HL-60 (cell line): ENCODE measurements around the gene PRPSAP1.
A peak's percentile ranks its signal among the peaks of the same experiment; 100 is the strongest.

ENCODE experiments used
- DNase-seq, 2 experiments: peaks; one replicate each; pipeline ENCODE4 v3.0.0-alpha.2; 2010 to 2020; ENCODE audit warnings: low read depth in 1 of 2, low spot score in 1 of 2
- H3K27ac ChIP-seq: fragments of 250-450 bp; sonication (Bioruptor Pico); replicated peaks from 2 replicates; pipeline ENCODE4 v1.5.1; 2020; ENCODE audit warnings: mild to moderate bottlenecking, moderate library complexity
- H3K27me3 ChIP-seq: fragments of 250-450 bp; sonication (Bioruptor Pico); 2 replicates; pipeline ENCODE4 v1.5.1; 2021; ENCODE audit warnings: mild to moderate bottlenecking, moderate library complexity; ENCODE audit not compliant: insufficient read depth, poor library complexity, severe bottlenecking
- H3K4me3 ChIP-seq: replicated peaks from 2 replicates; pipeline ENCODE4 v1.5.1; 2011; ENCODE audit warnings: mild to moderate bottlenecking, control low read depth, low read length; ENCODE audit not compliant: insufficient read depth
- GABPA ChIP-seq: IDR thresholded peaks from 2 replicates; pipeline ENCODE4 v1.6.1; 2012; ENCODE audit warnings: low read depth
- POLR2AphosphoS5 ChIP-seq: IDR thresholded peaks from 2 replicates; pipeline ENCODE4 v1.6.1; 2012; ENCODE audit warnings: low read depth
- REST ChIP-seq: IDR thresholded peaks from 2 replicates; pipeline ENCODE4 v1.6.1; 2012; ENCODE audit warnings: low read depth; ENCODE audit not compliant: insufficient replicate concordance
- SPI1 ChIP-seq: IDR thresholded peaks from 2 replicates; pipeline ENCODE4 v1.6.1; 2012; ENCODE audit warnings: low read depth, mild to moderate bottlenecking, borderline replicate concordance
- TF ChIP-seq, protein P1 (sequence below): IDR thresholded peaks from one replicate; pipeline ENCODE4 v1.5.1; 2011; ENCODE audit warnings: low read length, control low read depth, inconsistent platforms; ENCODE audit not compliant: insufficient read depth

The PRPSAP1 gene

DNA sequence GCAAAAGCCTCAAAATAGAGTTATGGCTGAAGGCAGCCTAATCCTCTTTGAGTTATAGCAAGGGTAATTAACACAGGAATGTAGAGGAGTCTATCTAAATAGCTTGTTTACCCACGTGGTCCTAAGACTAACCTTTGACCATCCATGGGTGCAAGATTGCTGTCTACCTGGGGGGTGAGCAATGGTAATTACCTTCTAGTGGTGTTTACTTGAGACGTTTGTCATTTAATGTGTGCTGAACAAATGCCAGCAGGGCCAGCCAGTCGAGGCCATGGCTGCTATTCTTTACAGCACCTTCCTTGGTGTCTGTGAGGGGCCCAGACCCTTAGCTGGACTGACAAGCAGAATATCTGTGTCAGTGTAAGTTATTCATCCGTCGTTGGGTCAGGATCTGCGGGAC, 13.9 kb upstream of the PRPSAP1 start:
- Histone ChIP-seq H3K27ac (no peak overlapping the region), H3K27me3 (no peaks in the 10 kb centered on the region), H3K4me3 (no peak overlapping the region)
- DNase-seq = no peak
- TF ChIP-seq, protein P1, sequence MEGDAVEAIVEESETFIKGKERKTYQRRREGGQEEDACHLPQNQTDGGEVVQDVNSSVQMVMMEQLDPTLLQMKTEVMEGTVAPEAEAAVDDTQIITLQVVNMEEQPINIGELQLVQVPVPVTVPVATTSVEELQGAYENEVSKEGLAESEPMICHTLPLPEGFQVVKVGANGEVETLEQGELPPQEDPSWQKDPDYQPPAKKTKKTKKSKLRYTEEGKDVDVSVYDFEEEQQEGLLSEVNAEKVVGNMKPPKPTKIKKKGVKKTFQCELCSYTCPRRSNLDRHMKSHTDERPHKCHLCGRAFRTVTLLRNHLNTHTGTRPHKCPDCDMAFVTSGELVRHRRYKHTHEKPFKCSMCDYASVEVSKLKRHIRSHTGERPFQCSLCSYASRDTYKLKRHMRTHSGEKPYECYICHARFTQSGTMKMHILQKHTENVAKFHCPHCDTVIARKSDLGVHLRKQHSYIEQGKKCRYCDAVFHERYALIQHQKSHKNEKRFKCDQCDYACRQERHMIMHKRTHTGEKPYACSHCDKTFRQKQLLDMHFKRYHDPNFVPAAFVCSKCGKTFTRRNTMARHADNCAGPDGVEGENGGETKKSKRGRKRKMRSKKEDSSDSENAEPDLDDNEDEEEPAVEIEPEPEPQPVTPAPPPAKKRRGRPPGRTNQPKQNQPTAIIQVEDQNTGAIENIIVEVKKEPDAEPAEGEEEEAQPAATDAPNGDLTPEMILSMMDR = no peak
- TF ChIP-seq REST (no peak), SPI1 (no peak), POLR2AphosphoS5 (no peak)

DNA sequence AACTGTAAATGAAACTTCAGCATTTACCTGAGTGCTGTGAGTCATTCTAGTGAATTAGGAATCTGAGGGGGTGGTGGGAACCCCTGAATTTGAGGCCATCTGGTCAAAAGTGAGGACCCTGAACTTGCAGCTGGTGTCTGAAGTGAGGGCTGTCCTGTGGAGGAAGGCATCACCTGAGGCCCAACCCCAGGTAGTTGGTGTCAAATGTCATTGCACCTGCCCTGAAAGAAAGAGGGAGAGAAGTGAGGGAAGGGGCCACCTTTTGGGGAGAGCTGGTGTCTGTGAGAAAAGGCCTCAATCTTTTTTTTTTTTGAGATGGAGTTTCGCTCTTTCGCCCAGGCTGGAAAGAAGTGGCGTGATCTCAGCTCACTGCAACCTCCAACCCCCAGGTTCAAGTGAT, 12.5 kb upstream of the PRPSAP1 start:
- no peak for DNase-seq
- no peaks in the 10 kb centered on the region for H3K27me3 ChIP-seq
- H3K4me3 ChIP-seq = no peak overlapping the region
- no peak for TF ChIP-seq REST
- no peak for TF ChIP-seq GABPA
- TF ChIP-seq SPI1 = no peak
- TF ChIP-seq, protein P1 = no peak
- no peak for TF ChIP-seq POLR2AphosphoS5
- H3K27ac ChIP-seq = no peak overlapping the region

DNA sequence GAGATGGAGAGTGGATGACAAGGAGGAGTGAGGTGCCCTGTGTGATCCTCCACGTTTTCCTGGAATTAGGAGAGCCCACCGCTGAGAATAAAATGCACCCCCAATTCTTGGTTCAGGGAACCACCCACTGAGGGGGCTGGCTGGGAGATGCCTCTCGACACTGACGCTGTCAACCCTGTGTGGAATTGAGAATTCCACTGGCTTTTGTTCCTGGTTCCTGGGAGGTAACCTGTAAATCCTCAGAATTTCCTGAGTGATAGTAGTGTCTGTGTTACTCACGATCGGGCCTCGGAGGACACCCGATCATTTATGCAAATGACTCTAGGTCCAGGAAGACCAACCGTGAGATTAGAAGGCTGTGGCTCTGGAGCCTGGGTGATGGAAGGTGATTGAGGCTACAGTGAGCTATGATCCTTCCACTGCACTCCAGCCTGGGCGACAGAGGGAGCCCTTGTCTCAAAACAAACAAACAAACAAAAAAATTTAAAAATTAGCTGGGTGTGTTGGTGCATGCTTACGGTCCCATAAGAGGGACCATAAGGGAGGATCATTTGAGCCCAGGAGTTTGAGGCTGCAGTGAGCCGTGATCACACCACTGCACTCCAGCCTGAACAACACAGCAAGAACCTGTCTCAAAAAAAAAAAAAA, 11.7 kb upstream of the PRPSAP1 start:
- no peak overlapping the region for H3K4me3 ChIP-seq
- no peak overlapping the region for H3K27ac ChIP-seq
- H3K27me3 ChIP-seq = no peaks in the 10 kb centered on the region
- no peak for DNase-seq
- no peak for TF ChIP-seq SPI1
- TF ChIP-seq, protein P1 = peak; percentile 8

DNA sequence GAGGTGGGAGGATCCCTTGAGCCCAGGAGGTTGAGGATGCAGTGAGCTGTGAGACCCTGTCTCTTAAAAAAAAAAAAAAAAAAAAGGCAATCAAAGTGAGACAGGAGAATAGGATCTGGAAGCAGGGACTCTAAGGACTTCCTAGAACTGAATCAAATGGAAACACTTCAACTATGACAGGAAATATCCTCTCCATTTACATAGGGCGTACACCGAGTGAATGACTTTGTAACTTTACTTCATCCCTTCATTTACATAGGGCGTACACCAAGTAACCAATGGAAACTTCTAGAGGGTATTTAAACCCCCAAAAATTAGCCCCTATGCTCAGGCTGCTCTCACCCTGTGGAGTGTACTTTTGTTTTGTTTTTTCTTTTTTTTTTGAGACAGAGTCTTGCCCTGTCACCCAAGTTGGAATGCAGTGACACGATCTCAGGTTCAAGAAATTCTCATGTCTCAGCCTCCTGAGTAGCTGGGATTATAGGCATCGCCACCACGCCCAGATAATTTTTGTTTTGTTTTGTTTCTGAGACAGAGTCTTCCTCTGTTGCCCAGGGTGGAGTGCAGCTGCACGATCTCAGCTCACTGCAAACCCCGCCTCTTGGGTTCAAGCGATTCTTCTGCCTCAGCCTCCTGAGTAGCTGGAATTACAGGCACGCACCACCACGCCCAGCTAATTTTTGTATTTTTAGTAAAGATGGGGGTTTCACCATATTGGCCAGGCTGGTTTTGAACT, 9.6 kb upstream of the PRPSAP1 start:
- no peaks in the 10 kb centered on the region for H3K27me3 ChIP-seq
- TF ChIP-seq REST = no peak
- TF ChIP-seq, protein P1 = no peak
- TF ChIP-seq SPI1 = no peak
- no peak for TF ChIP-seq GABPA
- no peak for TF ChIP-seq POLR2AphosphoS5
- H3K27ac ChIP-seq = no peak overlapping the region
- no peak overlapping the region for H3K4me3 ChIP-seq
- DNase-seq = no peak
